Medulla oblongata (tissue), 1 donor: Measurements from ENCODE around the gene CDK9.

Experiments used
- DNase-seq: peaks from one replicate; pipeline ENCODE4 v3.0.0-alpha.2; 2015; ENCODE audit errors: extremely low spot score

CDK9 gene

GRCh38 chr9:127803507-127804352 is 17.9 kb downstream of the CDK9 start:
- no peak for DNase-seq

GRCh38 chr9:127805620-127806019 is 19.8 kb downstream of the CDK9 start:
- DNase-seq: no peak

- no peak for DNase-seq
Measured at GRCh38 chr9:127806871-127807270, 21.0 kb downstream of the CDK9 start.

- DNase-seq: no peak
Measured at GRCh38 chr9:127808347-127809001, 22.6 kb downstream of the CDK9 start.

GRCh38 chr9:127809002-127809539 is 23.2 kb downstream of the CDK9 start:
- no peak for DNase-seq

- no peak for DNase-seq
Measured at GRCh38 chr9:127809540-127810377, 23.9 kb downstream of the CDK9 start.

- no peak for DNase-seq
Measured at GRCh38 chr9:127810378-127811187, 24.7 kb downstream of the CDK9 start.

GRCh38 chr9:127812011-127812410 is 26.2 kb downstream of the CDK9 start:
- no peak for DNase-seq

GRCh38 chr9:127812936-127813675 is 27.3 kb downstream of the CDK9 start:
- no peak for DNase-seq

GRCh38 chr9:127813686-127814226 is 27.9 kb downstream of the CDK9 start:
- no peak for DNase-seq

- no peak for DNase-seq
Measured at GRCh38 chr9:127814619-127815511, 29.0 kb downstream of the CDK9 start.

GRCh38 chr9:127815512-127816361 is 29.9 kb downstream of the CDK9 start:
- DNase-seq: no peak

GRCh38 chr9:127816362-127816725 is 30.5 kb downstream of the CDK9 start:
- no peak for DNase-seq

- no peak for DNase-seq
Measured at GRCh38 chr9:127816728-127817127, 30.9 kb downstream of the CDK9 start.

GRCh38 chr9:127817881-127818434 is 32.1 kb downstream of the CDK9 start:
- DNase-seq: no peak

- DNase-seq: no peak
Measured at GRCh38 chr9:127818574-127818973, 32.7 kb downstream of the CDK9 start.

GRCh38 chr9:127822108-127822507 is 36.3 kb downstream of the CDK9 start:
- DNase-seq: no peak
